A549 treated with ZK216348 at 1 μM for 4 hours (cell line): ENCODE data around the gene CHRNE. TPM values are rescaled to one million over a fixed set of nuclear protein-coding genes. Genes with fewer than 3 reads are reported as not detected.

Source experiments
- total RNA-seq: library from RNA; stranded (reverse); fragments of 200-300 nt; extraction: Qiagen RNA extraction; gene quantifications from 5 replicates; pipeline ENCODE4 v1.2.3, GENCODE V29; 2022; ENCODE audit warnings: low read depth

The CHRNE gene
- total RNA-seq = 0.06 to 0.22 TPM (median 0.09 TPM) in 3 of 5 replicates, not detected in the others

GRCh38 chr17:4903051-4903818 is at the start of gene CHRNE:
Gene CHRNE (minus strand): TSS chr17:4903098. CDS start chr17:4903063, 35 bp downstream.

GRCh38 chr17:4950746-4951204 is 47.9 kb upstream of the CHRNE start, which contains the start of gene ENO3:
Gene ENO3 (plus strand): TSS chr17:4951119. CDS start chr17:4951830, 711 bp downstream.

GRCh38 chr17:4948166-4948930 is 45.5 kb upstream of the CHRNE start, which contains the start of gene PFN1:
Gene PFN1 (minus strand): TSS chr17:4948530. CDS start chr17:4948394, 136 bp downstream.

GRCh38 chr17:4939796-4940554 is 37.1 kb upstream of the CHRNE start, which contains the start of the genes RNF167 and SLC25A11:
Gene RNF167 (plus strand): TSS chr17:4940268. CDS start chr17:4940910, 642 bp downstream.
Gene SLC25A11 (minus strand): TSS chr17:4940046. CDS start chr17:4939910, 136 bp downstream.

DNA sequence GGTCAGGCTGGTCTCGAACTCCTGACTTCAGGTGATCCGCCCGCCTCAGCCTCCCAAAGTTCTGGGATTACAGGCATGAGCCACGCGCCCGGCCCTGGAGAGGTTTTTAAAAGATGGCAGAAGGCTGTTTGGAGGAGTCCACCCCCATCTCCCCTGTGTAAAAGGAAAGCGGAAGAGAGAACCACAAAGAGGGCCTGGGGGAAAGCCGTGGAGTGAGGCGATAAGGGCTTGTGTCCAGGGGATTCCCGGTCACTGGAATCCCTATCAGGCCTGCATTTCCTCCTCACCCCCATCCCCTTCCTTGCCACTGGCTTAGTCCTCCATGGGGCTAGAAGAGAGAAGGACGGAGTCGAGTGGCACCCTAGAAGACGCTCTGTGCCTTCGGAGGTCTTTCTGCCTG is 29.1 kb upstream of the CHRNE start, which contains the start of gene GP1BA:
TSS of gene GP1BA (plus strand) at position 315 of the 400 bp plus-strand sequence. CDS start 328 bp downstream, outside the sequence.

GRCh38 chr17:4899341-4900230 is 3.3 kb downstream of the CHRNE start, which contains the start of gene C17orf107:
Gene C17orf107 (plus strand): TSS chr17:4899536. CDS start chr17:4899763, 227 bp downstream.

Other genes with a start within 250 kb of the CHRNE start
- gene PELP1, start 199.0 kb downstream of the CHRNE start, total RNA-seq = 52.0 to 80.3 TPM (median 74.0 TPM) in 5 replicates
- 51.4 to 69.2 TPM (median 63.0 TPM) in 5 replicates for gene ARRB2, start 192.5 kb downstream of the CHRNE start, total RNA-seq
- 38.6 to 52.7 TPM (median 42.3 TPM) in 5 replicates for gene MED11, start 171.7 kb downstream of the CHRNE start, total RNA-seq
- 0.41 to 0.65 TPM (median 0.52 TPM) in 5 replicates for gene ZMYND15, start 163.3 kb downstream of the CHRNE start, total RNA-seq
- gene CXCL16, start 163.2 kb downstream of the CHRNE start, total RNA-seq = 11.6 to 20.8 TPM (median 17.1 TPM) in 5 replicates
- gene TM4SF5, start 131.2 kb downstream of the CHRNE start, total RNA-seq = 0.44 to 1.2 TPM (median 0.78 TPM) in 5 replicates
- 0.94 to 1.7 TPM (median 1.5 TPM) in 4 of 5 replicates, not detected in the other for gene VMO1, start 116.7 kb downstream of the CHRNE start, total RNA-seq
- gene GLTPD2, start 114.1 kb downstream of the CHRNE start, total RNA-seq = not detected in 5 replicates
- 391 to 521 TPM (median 476 TPM) in 5 replicates for gene PSMB6, start 106.9 kb downstream of the CHRNE start, total RNA-seq
- gene PLD2, start 95.9 kb downstream of the CHRNE start, total RNA-seq = 17.2 to 31.6 TPM (median 24.7 TPM) in 5 replicates
- 39.9 to 69.8 TPM (median 63.0 TPM) in 5 replicates for gene MINK1, start 69.8 kb downstream of the CHRNE start, total RNA-seq
- 0.13 to 0.41 TPM (median 0.36 TPM) in 5 replicates for gene C17orf107, start 3.6 kb downstream of the CHRNE start, total RNA-seq
- gene GP1BA, start 29.2 kb upstream of the CHRNE start, total RNA-seq = not detected in 5 replicates
- 48.3 to 76.4 TPM (median 71.9 TPM) in 5 replicates for gene SLC25A11, start 36.9 kb upstream of the CHRNE start, total RNA-seq
- 100 to 159 TPM (median 135 TPM) in 5 replicates for gene RNF167, start 37.2 kb upstream of the CHRNE start, total RNA-seq
- gene PFN1, start 45.4 kb upstream of the CHRNE start, total RNA-seq = 2,069 to 3,159 TPM (median 3,031 TPM) in 5 replicates
- 41.5 to 63.2 TPM (median 48.4 TPM) in 5 replicates for gene ENO3, start 48.0 kb upstream of the CHRNE start, total RNA-seq
- 71.7 to 94.4 TPM (median 78.1 TPM) in 5 replicates for gene SPAG7, start 64.7 kb upstream of the CHRNE start, total RNA-seq
- 24.5 to 43.4 TPM (median 34.9 TPM) in 5 replicates for gene CAMTA2, start 84.6 kb upstream of the CHRNE start, total RNA-seq
- gene INCA1, start 94.4 kb upstream of the CHRNE start, total RNA-seq = 1.1 to 2.4 TPM (median 1.5 TPM) in 5 replicates
- gene KIF1C, start 94.9 kb upstream of the CHRNE start, total RNA-seq = 95.3 to 132 TPM (median 116 TPM) in 5 replicates
- gene SLC52A1, start 132.3 kb upstream of the CHRNE start, total RNA-seq = 0.33 to 1.1 TPM (median 0.75 TPM) in 5 replicates
- 0.81 to 1.5 TPM (median 1.0 TPM) in 5 replicates for gene ZFP3, start 175.4 kb upstream of the CHRNE start, total RNA-seq
- gene ZNF232, start 208.8 kb upstream of the CHRNE start, total RNA-seq = 3.7 to 4.8 TPM (median 4.4 TPM) in 5 replicates
- 0.04 to 0.07 TPM (median 0.04 TPM) in 3 of 5 replicates, not detected in the others for gene USP6, start 212.9 kb upstream of the CHRNE start, total RNA-seq